NB4 (cell line): Measurements from ENCODE around the gene RPS18.
"Not testable (repeated sequence)": the region's sequence is repeated elsewhere in the genome, so short reads cannot be mapped to it uniquely, and the experiment has no call there.

ENCODE experiments used
- DNase-seq: peaks from one replicate; pipeline ENCODE4 v3.0.0; 2010; ENCODE audit warnings: low read depth
- H3K4me3 ChIP-seq: one replicate; pipeline ENCODE4 v1.5.1; 2011; ENCODE audit warnings: mild to moderate bottlenecking, low read depth, low read length, moderate library complexity
- CTCF ChIP-seq: IDR thresholded peaks from one replicate; pipeline ENCODE4 v1.5.1; 2012; ENCODE audit warnings: low read depth, low read length
- MAX ChIP-seq: IDR thresholded peaks from 2 replicates; pipeline ENCODE4 v1.6.1; 2011; ENCODE audit warnings: low read depth, low read length
- MYC ChIP-seq: IDR thresholded peaks from 2 replicates; pipeline ENCODE4 v1.6.1; 2011; ENCODE audit warnings: low read depth, low read length
- POLR2A ChIP-seq: IDR thresholded peaks from 2 replicates; pipeline ENCODE4 v1.6.1; 2011; ENCODE audit warnings: mild to moderate bottlenecking; ENCODE audit not compliant: insufficient read length; ENCODE audit errors: extremely low read depth

Gene RPS18

GRCh38 chr6:33249732-33250630 lies 21.9 kb upstream of the RPS18 start:
- H3K4me3 ChIP-seq, result peak overlapping the region; percentile 94
- no peak for TF ChIP-seq CTCF
- TF ChIP-seq MYC, result no peak
- TF ChIP-seq MAX, result no peak
- TF ChIP-seq POLR2A, result no peak
- DNase-seq, result peak; percentile 58

GRCh38 chr6:33250731-33251130 lies 21.1 kb upstream of the RPS18 start:
- H3K4me3 ChIP-seq, result peak overlapping the region; percentile 94
- no peak for DNase-seq
- TF ChIP-seq POLR2A (no peak), MYC (no peak), MAX (no peak), CTCF (no peak)

DNA sequence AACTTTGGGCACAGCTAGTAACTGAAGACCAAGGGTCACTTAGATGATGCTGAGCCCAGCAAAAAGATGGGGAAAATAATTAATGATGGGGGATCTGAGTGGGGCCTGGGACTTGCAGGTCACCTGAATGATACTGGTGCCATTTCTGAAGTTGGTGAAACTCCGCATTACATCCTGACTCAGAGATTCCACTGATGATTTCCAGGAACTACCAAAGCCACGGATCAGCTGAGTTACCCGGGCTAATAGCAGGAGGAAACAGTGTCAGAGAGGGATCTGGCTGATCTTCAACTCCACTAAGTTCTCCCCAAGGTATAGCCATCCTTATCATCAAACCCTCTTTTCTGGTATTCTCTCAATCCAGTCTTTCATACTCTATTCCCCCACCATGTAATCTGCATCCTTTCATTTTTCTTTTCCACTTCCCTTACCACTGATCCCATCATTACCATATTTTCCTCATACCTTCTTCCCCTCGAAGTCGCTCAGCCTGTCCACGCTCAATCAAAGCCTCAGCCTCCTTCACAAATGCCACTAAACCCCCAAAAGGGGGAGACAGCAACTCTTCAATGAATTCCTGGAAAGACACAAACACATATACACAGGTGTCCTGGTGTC lies 20.4 kb upstream of the RPS18 start:
- no peak for DNase-seq
- TF ChIP-seq CTCF, result no peak
- no peak for TF ChIP-seq MAX
- no peak for TF ChIP-seq MYC
- no peak for TF ChIP-seq POLR2A
- H3K4me3 ChIP-seq, result no peak overlapping the region

GRCh38 chr6:33252759-33253158 lies 19.1 kb upstream of the RPS18 start:
- H3K4me3 ChIP-seq, result no peak overlapping the region
- DNase-seq, result no peak
- TF ChIP-seq POLR2A, result no peak
- TF ChIP-seq MAX, result no peak
- TF ChIP-seq MYC, result no peak
- no peak for TF ChIP-seq CTCF

DNA sequence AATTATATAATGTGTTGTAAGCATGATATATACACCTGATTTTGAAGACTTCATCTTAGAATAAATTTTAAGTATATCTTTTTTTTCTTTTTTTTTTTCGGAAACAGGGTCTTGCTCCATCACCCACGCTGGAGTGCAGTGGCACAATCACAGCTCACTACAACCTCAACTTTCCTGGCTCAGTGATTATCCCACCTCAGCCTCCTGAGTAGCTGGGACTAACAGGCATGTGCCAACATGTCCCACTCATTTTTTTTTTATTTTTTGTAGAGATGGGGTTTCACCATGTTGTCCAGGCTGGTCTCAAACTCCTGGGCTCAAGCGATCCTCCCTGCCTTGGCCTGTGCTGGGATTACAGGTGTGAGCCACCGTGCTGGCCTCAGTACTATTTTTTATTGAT lies 17.3 kb upstream of the RPS18 start:
- no peak for DNase-seq
- TF ChIP-seq MAX, result no peak
- TF ChIP-seq MYC, result no peak
- no peak overlapping the region for H3K4me3 ChIP-seq

DNA sequence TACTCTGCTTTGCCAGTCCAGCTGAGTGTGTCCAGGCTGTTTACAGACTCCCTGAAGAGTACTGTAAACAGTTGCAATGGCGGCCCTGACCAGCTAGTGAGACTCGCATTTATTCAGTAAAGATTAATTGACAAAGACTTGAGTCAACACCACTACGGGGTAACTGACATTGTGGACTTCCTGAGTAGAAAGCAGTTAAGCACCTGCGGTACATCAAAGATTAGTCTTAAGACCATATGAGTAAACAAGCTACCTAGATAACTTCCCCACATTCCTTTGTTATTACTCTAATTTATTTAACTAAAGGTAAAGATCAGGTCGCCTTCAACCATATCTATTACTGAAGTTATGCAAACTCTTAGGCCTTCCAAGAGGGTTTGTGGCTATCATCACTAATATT lies 12.8 kb upstream of the RPS18 start:
- no peak for TF ChIP-seq POLR2A
- TF ChIP-seq MYC, result no peak
- TF ChIP-seq CTCF, result no peak
- no peak for TF ChIP-seq MAX
- no peak for DNase-seq
- no peak overlapping the region for H3K4me3 ChIP-seq

DNA sequence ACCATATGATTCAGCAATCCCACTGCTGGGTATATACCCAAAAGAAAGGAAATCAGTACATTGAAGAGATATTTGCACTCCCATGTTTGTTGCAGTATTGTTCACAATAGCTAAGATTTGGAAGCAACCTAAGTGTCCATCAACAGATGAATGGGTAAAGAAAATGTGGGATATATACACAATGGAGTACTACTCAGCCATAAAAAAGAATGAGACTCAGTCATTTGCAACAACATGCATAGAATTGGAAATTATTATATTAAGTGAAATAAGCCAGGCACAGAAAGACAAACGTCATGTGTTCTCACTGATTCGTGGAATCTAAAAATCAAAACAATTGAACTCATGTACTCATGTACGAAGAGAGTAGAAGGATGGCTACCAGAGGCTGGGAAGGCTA lies 9.4 kb upstream of the RPS18 start:
- not testable (repeated sequence) for DNase-seq, H3K4me3 ChIP-seq
